ENCODE data around the gene TSR3. TPM values are rescaled to one million over a fixed set of nuclear protein-coding genes. Genes with fewer than 3 reads are reported as not detected.

Gene TSR3
- total RNA-seq, 1 donor from 2014 or later, result 43.8 TPM

GRCh38 chr16:1336619-1337018, 15.1 kb downstream of the TSR3 start:
- DNase-seq (no peak), ATAC-seq (no peak)
- Histone ChIP-seq H3K4me1 (peaks cover 26% of the 10 kb centered on the region), H3K4me3 (no peak overlapping the region), H3K9me3 (no peaks in the 10 kb centered on the region), H3K27ac (no peak overlapping the region), H3K27me3 (peaks cover 49% of the 10 kb centered on the region), H3K36me3 (no peaks in the 10 kb centered on the region)
- intact Hi-C loops (cut with DNase I), result no loop called here
- TF ChIP-seq CTCF (IDR thresholded peaks at IDR 0.05), result no peak

DNA sequence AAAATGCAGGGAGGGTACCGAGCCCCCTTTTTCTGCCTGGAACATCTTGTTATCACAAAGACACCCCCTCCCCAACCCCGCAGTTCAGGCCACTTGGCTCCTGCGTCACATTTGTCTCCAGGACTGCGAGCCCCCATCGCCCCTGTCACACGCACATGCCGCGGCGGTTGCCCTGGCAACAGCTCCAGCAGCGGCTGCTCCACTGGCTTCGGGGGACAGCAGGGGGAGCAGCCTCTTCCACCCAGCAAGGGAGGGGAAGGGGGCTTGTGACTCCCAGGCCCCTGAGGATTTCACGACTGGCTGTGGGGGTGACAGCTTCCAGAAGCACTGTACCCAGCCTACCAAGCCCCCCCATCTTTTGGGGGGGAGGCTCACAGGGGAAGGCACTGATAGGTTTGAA, 15.7 kb downstream of the TSR3 start:
- no peak for ATAC-seq

GRCh38 chr16:1335211-1335971, 16.3 kb downstream of the TSR3 start:
- peaks cover 32% of the 10 kb centered on the region for H3K4me1 ChIP-seq
- no peaks in the 10 kb centered on the region for H3K9me3 ChIP-seq
- H3K27ac ChIP-seq, result no peak overlapping the region
- H3K27me3 ChIP-seq, result peaks cover 55% of the 10 kb centered on the region
- intact Hi-C loops (cut with DNase I), result no loop called here
- DNase-seq (no peak), ATAC-seq (no peak)
- TF ChIP-seq CTCF (IDR thresholded peaks at IDR 0.05), result no peak
- H3K4me3 ChIP-seq, result no peak overlapping the region
- H3K36me3 ChIP-seq, result no peaks in the 10 kb centered on the region

More for the DNA sequence above, 15.7 kb downstream of the TSR3 start:
- Histone ChIP-seq H3K4me1 (peaks cover 32% of the 10 kb centered on the region), H3K27me3 (peaks cover 55% of the 10 kb centered on the region), H3K27ac (no peak overlapping the region), H3K36me3 (no peaks in the 10 kb centered on the region), H3K9me3 (no peaks in the 10 kb centered on the region), H3K4me3 (no peak overlapping the region)
- intact Hi-C loops (cut with DNase I), result no loop called here
- TF ChIP-seq CTCF (IDR thresholded peaks at IDR 0.05), result no peak
- DNase-seq, result no peak

DNA sequence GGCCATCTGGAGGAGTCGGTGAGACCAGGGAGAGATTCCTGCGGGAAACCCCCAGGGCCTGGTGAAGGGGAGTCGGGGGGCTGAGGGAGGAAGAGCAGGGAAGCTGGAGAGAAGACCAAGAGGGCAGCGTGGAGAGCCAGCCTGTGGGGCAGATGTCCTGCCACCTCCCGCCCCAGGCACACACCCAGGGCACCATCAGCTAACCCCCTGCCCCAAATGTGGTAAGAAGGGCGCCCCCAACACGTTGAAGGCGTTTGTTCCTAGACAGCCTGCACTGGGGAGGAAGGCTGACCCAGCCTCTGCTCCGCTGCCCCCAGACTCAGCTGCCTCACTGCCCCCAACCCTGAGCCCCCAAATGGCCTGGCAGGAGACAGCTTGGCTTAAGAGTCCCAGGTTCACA, 16.9 kb downstream of the TSR3 start:
- no peak overlapping the region for H3K4me3 ChIP-seq
- ATAC-seq, result no peak
- no peak for TF ChIP-seq CTCF (IDR thresholded peaks at IDR 0.05)
- peaks cover 55% of the 10 kb centered on the region for H3K27me3 ChIP-seq
- no peaks in the 10 kb centered on the region for H3K9me3 ChIP-seq
- no peak for DNase-seq
- intact Hi-C loops (cut with DNase I), result no loop called here
- no peaks in the 10 kb centered on the region for H3K36me3 ChIP-seq
- no peak overlapping the region for H3K27ac ChIP-seq
- H3K4me1 ChIP-seq, result peaks cover 32% of the 10 kb centered on the region

GRCh38 chr16:1333854-1334700, 17.6 kb downstream of the TSR3 start:
- DNase-seq (no peak), ATAC-seq (no peak)
- no peaks in the 10 kb centered on the region for H3K9me3 ChIP-seq
- peaks cover 55% of the 10 kb centered on the region for H3K27me3 ChIP-seq
- intact Hi-C loops (cut with DNase I), result no loop called here
- no peak for TF ChIP-seq CTCF (IDR thresholded peaks at IDR 0.05)
- H3K4me3 ChIP-seq, result peak overlapping the region; percentile 36
- H3K27ac ChIP-seq, result no peak overlapping the region
- H3K36me3 ChIP-seq, result no peaks in the 10 kb centered on the region
- H3K4me1 ChIP-seq, result peaks cover 32% of the 10 kb centered on the region
